ENCODE measurements around the gene FHIT. TPM values are rescaled to one million over a fixed set of nuclear protein-coding genes. Genes with fewer than 3 reads are reported as not detected.

The FHIT gene
- total RNA-seq, 1 experiment from 2014 or later, result 3.6 TPM

DNA sequence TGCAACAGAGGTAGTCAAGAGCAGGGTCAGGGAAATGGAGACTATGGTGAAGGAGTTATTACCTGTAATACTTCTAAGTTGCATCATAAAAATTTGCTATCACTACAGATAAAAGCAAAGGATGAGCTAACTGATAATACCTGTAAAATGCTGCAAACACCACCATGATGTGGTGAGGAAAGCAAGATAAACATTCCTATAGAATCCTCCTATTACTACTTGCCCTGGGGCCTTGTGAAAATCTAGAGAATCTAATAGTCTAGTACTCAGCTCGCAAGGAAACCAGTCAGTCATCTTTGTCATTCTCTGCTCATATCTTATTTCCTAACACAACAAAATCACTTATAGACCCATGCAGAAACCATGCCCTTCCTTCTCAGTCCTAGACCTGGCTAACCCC is 899.8 kb downstream of the FHIT start:
- 0 out of 2 replicates have a peak, but pooled peaks cover 5% of the 10 kb centered on the region for H3K9me3 ChIP-seq (ENCODE audit: low read length)
- intact Hi-C loops (cut with micrococcal nuclease), result no loop called here
- H3K79me2 ChIP-seq (ENCODE audit: low read length), result no peaks in the 10 kb centered on the region
- no peaks in the 10 kb centered on the region for H3K36me3 ChIP-seq (ENCODE audit: low read depth, low read length)
- no peaks in the 10 kb centered on the region for H3F3A ChIP-seq (ENCODE audit: low read length, unreplicated experiment)
- no peak overlapping the region for H3K9ac ChIP-seq (ENCODE audit: low read length)
- H4K20me1 ChIP-seq (ENCODE audit: low read length), result no peaks in the 10 kb centered on the region
- H3K4me1 ChIP-seq (ENCODE audit: insufficient read depth, low read length), result no peaks in the 10 kb centered on the region
- no peak overlapping the region for H3K4me3 ChIP-seq (ENCODE audit: low read length)
- TF ChIP-seq, protein P1, sequence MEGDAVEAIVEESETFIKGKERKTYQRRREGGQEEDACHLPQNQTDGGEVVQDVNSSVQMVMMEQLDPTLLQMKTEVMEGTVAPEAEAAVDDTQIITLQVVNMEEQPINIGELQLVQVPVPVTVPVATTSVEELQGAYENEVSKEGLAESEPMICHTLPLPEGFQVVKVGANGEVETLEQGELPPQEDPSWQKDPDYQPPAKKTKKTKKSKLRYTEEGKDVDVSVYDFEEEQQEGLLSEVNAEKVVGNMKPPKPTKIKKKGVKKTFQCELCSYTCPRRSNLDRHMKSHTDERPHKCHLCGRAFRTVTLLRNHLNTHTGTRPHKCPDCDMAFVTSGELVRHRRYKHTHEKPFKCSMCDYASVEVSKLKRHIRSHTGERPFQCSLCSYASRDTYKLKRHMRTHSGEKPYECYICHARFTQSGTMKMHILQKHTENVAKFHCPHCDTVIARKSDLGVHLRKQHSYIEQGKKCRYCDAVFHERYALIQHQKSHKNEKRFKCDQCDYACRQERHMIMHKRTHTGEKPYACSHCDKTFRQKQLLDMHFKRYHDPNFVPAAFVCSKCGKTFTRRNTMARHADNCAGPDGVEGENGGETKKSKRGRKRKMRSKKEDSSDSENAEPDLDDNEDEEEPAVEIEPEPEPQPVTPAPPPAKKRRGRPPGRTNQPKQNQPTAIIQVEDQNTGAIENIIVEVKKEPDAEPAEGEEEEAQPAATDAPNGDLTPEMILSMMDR (conservative IDR thresholded peaks at IDR 0.05; ENCODE audit: low read depth, low read length), result no peak
- no peak for TF ChIP-seq EZH2phosphoT487 (IDR thresholded peaks at IDR 0.05; ENCODE audit: borderline replicate concordance, low read length)
- H2AFZ ChIP-seq (ENCODE audit: low read length), result no peak overlapping the region
- no TSS peak for BruUV-seq (replicated peaks)
- ChIA-PET CTCF (no interaction called here), POLR2A (ENCODE audit: unreplicated experiment) (no interaction called here)
- no peak overlapping the region for H3K4me2 ChIP-seq (ENCODE audit: low read length)
- ATAC-seq, result no peak
- no peak for DNase-seq
- no peaks in the 10 kb centered on the region for H3K9me2 ChIP-seq (replicated peaks; ENCODE audit: low read length)
- H3K27me3 ChIP-seq (ENCODE audit: low read length), result no peaks in the 10 kb centered on the region
- no peak overlapping the region for H3K27ac ChIP-seq (ENCODE audit: low read length)

DNA sequence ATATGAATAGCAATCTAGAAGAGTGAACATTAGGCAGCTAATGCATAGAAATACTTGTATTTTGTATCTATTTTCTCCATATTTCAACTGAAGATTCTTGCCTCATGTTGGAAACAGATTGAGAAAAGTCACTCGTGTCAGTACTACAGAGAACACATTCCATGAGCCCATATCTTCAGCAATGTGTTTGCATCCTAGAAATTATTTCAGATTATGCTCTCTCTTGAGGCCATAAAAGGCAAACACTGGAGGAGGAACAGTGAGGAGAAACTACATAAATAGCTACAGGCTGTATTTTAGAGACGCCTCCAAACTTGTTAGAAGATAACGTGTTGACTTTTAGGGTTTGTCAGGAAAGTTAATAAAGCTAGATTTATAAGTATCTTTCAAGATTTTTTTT is 906.9 kb downstream of the FHIT start:
- intact Hi-C loops (cut with micrococcal nuclease), result no loop called here
- Histone ChIP-seq H3K9ac (ENCODE audit: low read length) (no peak overlapping the region), H3K9me3 (ENCODE audit: low read length) (peaks cover 5% of the 10 kb centered on the region; the same call in 1 of the 2 replicates), H3K4me1 (ENCODE audit: insufficient read depth, low read length) (no peaks in the 10 kb centered on the region), H2AFZ (ENCODE audit: low read length) (no peak overlapping the region), H3K27me3 (ENCODE audit: low read length) (no peaks in the 10 kb centered on the region), H3K4me3 (ENCODE audit: low read length) (no peak overlapping the region), H4K20me1 (ENCODE audit: low read length) (no peaks in the 10 kb centered on the region), H3K27ac (ENCODE audit: low read length) (no peak overlapping the region), H3K36me3 (ENCODE audit: low read depth, low read length) (no peaks in the 10 kb centered on the region), H3K79me2 (ENCODE audit: low read length) (no peaks in the 10 kb centered on the region), H3K4me2 (ENCODE audit: low read length) (no peak overlapping the region), H3K9me2 (replicated peaks; ENCODE audit: low read length) (no peaks in the 10 kb centered on the region), H3F3A (ENCODE audit: low read length, unreplicated experiment) (no peaks in the 10 kb centered on the region)
- TF ChIP-seq, protein P1 (conservative IDR thresholded peaks at IDR 0.05; ENCODE audit: low read depth, low read length), result no peak
- TF ChIP-seq EZH2phosphoT487 (IDR thresholded peaks at IDR 0.05; ENCODE audit: borderline replicate concordance, low read length), result no peak
- no peak for TF ChIP-seq EZH2 (IDR thresholded peaks at IDR 0.05; ENCODE audit: low read length, unreplicated experiment)
- DNase-seq, result no peak
- BruUV-seq (replicated peaks), result no TSS peak
- ATAC-seq, result no peak
- ChIA-PET POLR2A (ENCODE audit: unreplicated experiment) (no interaction called here), CTCF (no interaction called here)

DNA sequence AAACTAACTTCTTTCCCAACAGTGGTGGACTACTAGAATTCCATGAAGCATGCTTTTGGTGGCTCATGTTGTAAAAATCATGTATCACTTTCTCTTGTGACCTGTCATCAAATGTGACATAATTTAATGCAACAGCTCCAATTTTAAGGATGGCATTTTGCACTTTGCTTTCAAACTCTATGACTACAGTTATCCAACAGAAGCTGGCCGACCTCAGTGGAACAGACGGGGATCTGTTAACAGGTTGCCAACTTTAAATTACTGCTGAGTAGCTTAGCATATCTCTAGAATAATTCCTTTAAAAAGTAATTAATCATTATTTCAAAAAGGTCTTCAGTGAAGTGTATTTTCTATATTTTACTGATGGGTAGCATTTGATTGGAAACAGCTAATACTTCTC is 907.4 kb downstream of the FHIT start:
- ATAC-seq (no peak), DNase-seq (no peak)
- Histone ChIP-seq H3K4me1 (ENCODE audit: insufficient read depth, low read length) (no peaks in the 10 kb centered on the region), H3K27ac (ENCODE audit: low read length) (no peak overlapping the region), H3K36me3 (ENCODE audit: low read depth, low read length) (no peaks in the 10 kb centered on the region), H3K9me2 (replicated peaks; ENCODE audit: low read length) (no peaks in the 10 kb centered on the region), H3K4me3 (ENCODE audit: low read length) (no peak overlapping the region), H4K20me1 (ENCODE audit: low read length) (no peaks in the 10 kb centered on the region), H3K27me3 (ENCODE audit: low read length) (no peaks in the 10 kb centered on the region), H3K4me2 (ENCODE audit: low read length) (no peak overlapping the region), H3K9me3 (ENCODE audit: low read length) (peaks cover 5% of the 10 kb centered on the region; the same call in 1 of the 2 replicates), H3F3A (ENCODE audit: low read length, unreplicated experiment) (no peaks in the 10 kb centered on the region), H3K79me2 (ENCODE audit: low read length) (no peaks in the 10 kb centered on the region), H2AFZ (ENCODE audit: low read length) (no peak overlapping the region), H3K9ac (ENCODE audit: low read length) (no peak overlapping the region)
- ChIA-PET CTCF (no interaction called here), POLR2A (ENCODE audit: unreplicated experiment) (no interaction called here)
- intact Hi-C loops (cut with micrococcal nuclease), result no loop called here
- TF ChIP-seq EZH2phosphoT487 (IDR thresholded peaks at IDR 0.05; ENCODE audit: borderline replicate concordance, low read length) (no peak), EZH2 (IDR thresholded peaks at IDR 0.05; ENCODE audit: low read length, unreplicated experiment) (no peak)
- TF ChIP-seq, protein P1 (conservative IDR thresholded peaks at IDR 0.05; ENCODE audit: low read depth, low read length), result no peak
- BruUV-seq (replicated peaks), result no TSS peak

Data from PC-3 (cell line).